Omental fat pad (tissue), 4 donors: Measurements from ENCODE around the gene DNM3. TPM values are rescaled to one million over a fixed set of nuclear protein-coding genes. Genes with fewer than 3 reads are reported as not detected.

Experiments
- ATAC-seq: fragments of 150-250 bp; one replicate; pipeline ENCODE4 v1.9.1; 2016; ENCODE audit warnings: mild to moderate bottlenecking, moderate library complexity; ENCODE audit not compliant: low FRiP score
- DNase-seq: peaks from one replicate; pipeline ENCODE4 v3.0.0-alpha.2; 2019; ENCODE audit warnings: low spot score
- CTCF ChIP-seq, 3 donors: fragments of 450-650 bp; IDR thresholded peaks; one replicate each; pipeline ENCODE4 v1.5.1; 2016 to 2017; ENCODE audit warnings: antibody characterized with exemption in 3 of 3, mild to moderate bottlenecking in 3 of 3, moderate library complexity in 2 of 3
- total RNA-seq, 4 donors: library from RNA; depleted of rRNA; stranded (reverse); fragments of >200 nt; gene quantifications; one replicate each; pipeline ENCODE4 v1.1.0, GENCODE V29; 2016

The DNM3 gene
- total RNA-seq, 4 donors from 2014 or later: 2.9 to 15.8 (median 5.5) TPM

- DNase-seq (no peak), ATAC-seq (no peak)
- no peak for TF ChIP-seq CTCF (IDR thresholded peaks at IDR 0.05)
These were observed 58.5 kb downstream of the DNM3 start for GRCh38 chr1:171899838-171900237.

- no peak for ATAC-seq
- TF ChIP-seq CTCF (IDR thresholded peaks at IDR 0.05): no peak
These were observed 59.9 kb downstream of the DNM3 start for GRCh38 chr1:171901245-171901644.

GRCh38 chr1:171902527-171902926 is 61.2 kb downstream of the DNM3 start:
- no peak for ATAC-seq
- no peak for TF ChIP-seq CTCF (IDR thresholded peaks at IDR 0.05)
- no peak for DNase-seq

More at GRCh38 chr1:171901245-171901644, 59.9 kb downstream of the DNM3 start:
- no peak for DNase-seq

- ATAC-seq (no peak), DNase-seq (no peak)
- TF ChIP-seq CTCF (IDR thresholded peaks at IDR 0.05): no peak
These were observed 63.6 kb downstream of the DNM3 start for GRCh38 chr1:171904778-171905450.

GRCh38 chr1:171909711-171910110 is 68.4 kb downstream of the DNM3 start:
- TF ChIP-seq CTCF (IDR thresholded peaks at IDR 0.05): no peak
- no peak for ATAC-seq

GRCh38 chr1:171910786-171911185 is 69.5 kb downstream of the DNM3 start:
- TF ChIP-seq CTCF (IDR thresholded peaks at IDR 0.05): no peak
- DNase-seq (no peak), ATAC-seq (no peak)

More at GRCh38 chr1:171909711-171910110, 68.4 kb downstream of the DNM3 start:
- no peak for DNase-seq

- DNase-seq (no peak), ATAC-seq (no peak)
- TF ChIP-seq CTCF (IDR thresholded peaks at IDR 0.05): no peak
These were observed 70.2 kb downstream of the DNM3 start for GRCh38 chr1:171911506-171911905.
